ENCODE measurements around the gene SENP8. TPM values are rescaled to one million over a fixed set of nuclear protein-coding genes. Genes with fewer than 3 reads are reported as not detected.

SENP8 gene
- total and polyA plus RNA-seq, 2 of the 4 experiments (the other 2 are of a cell fraction), result 1.6 to 2.9 TPM

GRCh38 chr15:72179950-72180581 lies 61.9 kb downstream of the SENP8 start:
- Histone ChIP-seq H2BK15ac (ENCODE audit: low read depth, low read length) (no peak overlapping the region), H3K4ac (ENCODE audit: low read depth, low read length) (no peak overlapping the region), H3K14ac (replicated peaks; ENCODE audit: low read depth, low read length) (no peak overlapping the region), H3K56ac (ENCODE audit: extremely low read depth, insufficient read depth, low read length) (no peak overlapping the region), H3K9ac (ENCODE audit: low read depth, low read length) (no peak overlapping the region), H4K5ac (ENCODE audit: low read depth, low read length) (no peak overlapping the region), H3K27ac (ENCODE audit: insufficient read depth, low read length) (no peak overlapping the region), H3K18ac (ENCODE audit: low read depth, low read length) (no peak overlapping the region), H2AK9ac (replicated peaks; ENCODE audit: low read depth, low read length, poor library complexity) (no peak overlapping the region), H4K20me1 (ENCODE audit: insufficient read depth, low read length) (no peaks in the 10 kb centered on the region; the same call in 1 of the 2 replicates), H2AK5ac (ENCODE audit: low read depth, low read length) (no peak overlapping the region), H3K9me1 (ENCODE audit: insufficient read depth, low read length) (no peaks in the 10 kb centered on the region), H2AFZ (replicated peaks; ENCODE audit: low read length, poor library complexity) (no peak overlapping the region), H3K27me3 (ENCODE audit: control insufficient read depth, insufficient read depth, low read length) (peaks cover 41% of the 10 kb centered on the region), H3K4me2 (ENCODE audit: low read depth, low read length) (no peak overlapping the region), H3K23ac (ENCODE audit: low read depth, low read length) (no peak overlapping the region), H4K8ac (ENCODE audit: low read depth in 2 of 2, low read length in 2 of 2) (no peak overlapping the region), H2BK20ac (ENCODE audit: low read depth, low read length) (no peak overlapping the region), H4K91ac (ENCODE audit: insufficient read depth, low read depth, low read length) (no peak overlapping the region), H3K36me3 (ENCODE audit: control insufficient read depth, insufficient read depth, low read length) (no peaks in the 10 kb centered on the region), H3K79me1 (ENCODE audit: low read depth in 1 of 2, low read length in 2 of 2) (no peaks in the 10 kb centered on the region), H3K4me3 (ENCODE audit: insufficient read depth, low read depth, low read length) (no peak overlapping the region), H2BK120ac (ENCODE audit: low read depth, low read length) (no peak overlapping the region), H3K4me1 (ENCODE audit: control insufficient read depth, insufficient read depth, low read length) (peaks cover 3% of the 10 kb centered on the region; the same call in 1 of the 2 replicates), H3K9me3 (ENCODE audit: control insufficient read depth, insufficient read depth, low read length) (no peaks in the 10 kb centered on the region), H2BK5ac (ENCODE audit: low read depth, low read length, poor library complexity, severe bottlenecking) (no peak overlapping the region)
- ATAC-seq (ENCODE audit: low read depth) (no peak), DNase-seq (no peak)
- dilution Hi-C loops (cut with HindIII; ENCODE audit: low sequenced_read_pairs, unreplicated experiment), result no loop called here
- intact Hi-C loops (cut with micrococcal nuclease), result no loop called here
- in situ Hi-C loops (cut with MboI; ENCODE audit: low sequenced_read_pairs), result no loop called here
- POLR2A ChIA-PET (ENCODE audit: unreplicated experiment), result no interaction called here
- BruUV-seq (replicated peaks), result no TSS peak
- CTCF ChIA-PET, result no interaction called here
- no peak for TF ChIP-seq RFX5 (IDR thresholded peaks at IDR 0.05; ENCODE audit: low read depth, low read length)
- no peak for TF ChIP-seq MXI1 (IDR thresholded peaks at IDR 0.05; ENCODE audit: borderline replicate concordance, low read depth, low read length)
- TF ChIP-seq RCOR1 (IDR thresholded peaks at IDR 0.05; ENCODE audit: insufficient replicate concordance, low read length), result no peak
- no peak for TF ChIP-seq CTCF (conservative IDR thresholded peaks at IDR 0.05; ENCODE audit: low read depth, low read length)
- no peak for TF ChIP-seq USF2 (IDR thresholded peaks at IDR 0.05; ENCODE audit: low read depth, low read length)
- TF ChIP-seq RAD21 (IDR thresholded peaks at IDR 0.05; ENCODE audit: low read length), result no peak
- TF ChIP-seq ELK1 (IDR thresholded peaks at IDR 0.05; ENCODE audit: borderline replicate concordance, low read depth, low read length), result no peak
- no peak for TF ChIP-seq SMC3 (IDR thresholded peaks at IDR 0.05; ENCODE audit: low read depth, low read length)
- no peak for TF ChIP-seq POLR2A (IDR thresholded peaks at IDR 0.05; ENCODE audit: low read depth, low read length)
- 86% methylated on average over 6 of the region's 16 CpGs; no CpG with 5 or more reads in 1 of the 2 experiments for WGBS, 2 experiments (ENCODE audit: extremely low coverage in 2 of 2, insufficient read length in 1 of 2)

Data from IMR-90 (cell line).